Keratinocyte (primary cell): Measurements from ENCODE around the gene ANO7. TPM values are rescaled to one million over a fixed set of nuclear protein-coding genes. Genes with fewer than 3 reads are reported as not detected.

Source experiments
- DNase-seq: peaks from one replicate; pipeline ENCODE4 v3.0.0-alpha.2; 2011; ENCODE audit warnings: low read depth, missing footprints, low spot score
- FAIRE-seq: peaks from 2 replicates; lab custom pipeline; 2011; peaks lifted over from hg19 to GRCh38; lab: Jason Lieb, UNC
- H2AFZ ChIP-seq: 2 replicates; pipeline ENCODE4 v1.6.0; 2012; ENCODE audit warnings: low read length, control low read depth, inconsistent platforms; ENCODE audit not compliant: control insufficient read depth
- H3K27ac ChIP-seq: 2 replicates; pipeline ENCODE4 v1.5.1; 2011; ENCODE audit warnings: low read length; ENCODE audit not compliant: control insufficient read depth, insufficient read depth
- H3K27me3 ChIP-seq: 3 replicates; pipeline ENCODE4 v1.6.0; 2011; ENCODE audit warnings: low read length; ENCODE audit not compliant: control insufficient read depth, insufficient read depth; ENCODE audit errors: extremely low read depth
- H3K36me3 ChIP-seq, 2 experiments: 2 replicates in 1 of 2; 3 replicates in 1 of 2; pipeline ENCODE4 v1.5.1; 2011; ENCODE audit warnings: low read length in 2 of 2, mild to moderate bottlenecking in 1 of 2; ENCODE audit not compliant: control insufficient read depth in 2 of 2, insufficient read depth in 2 of 2; ENCODE audit errors: extremely low read depth in 1 of 2
- H3K4me1 ChIP-seq: 3 replicates; pipeline ENCODE4 v1.5.1; 2011; ENCODE audit warnings: low read length; ENCODE audit not compliant: control insufficient read depth, insufficient read depth; ENCODE audit errors: extremely low read depth
- H3K4me2 ChIP-seq: 3 replicates; pipeline ENCODE4 v1.6.0; 2011; ENCODE audit warnings: low read depth, low read length; ENCODE audit not compliant: control insufficient read depth, insufficient read depth; ENCODE audit errors: extremely low read depth
- H3K4me3 ChIP-seq, 3 experiments: fragments of 200-600 bp in 1 of 3; sonication (generic) in 1 of 3; 2 replicates in 2 of 3; 3 replicates in 1 of 3; pipeline ENCODE4 v1.5.1; 2011 to 2016; ENCODE audit warnings: low read length in 3 of 3, mild to moderate bottlenecking in 3 of 3, control low read depth in 2 of 3, inconsistent platforms in 1 of 3, low read depth in 1 of 3, mixed read lengths in 1 of 3, mixed run types in 1 of 3, moderate library complexity in 1 of 3; ENCODE audit not compliant: control insufficient read depth in 2 of 3, insufficient read depth in 2 of 3; ENCODE audit errors: extremely low read depth in 1 of 3
- H3K79me2 ChIP-seq: 2 replicates; pipeline ENCODE4 v1.6.0; 2012; ENCODE audit warnings: low read length; ENCODE audit not compliant: control insufficient read depth, insufficient read depth
- H3K9ac ChIP-seq: 3 replicates; pipeline ENCODE4 v1.6.0; 2011; ENCODE audit warnings: low read length; ENCODE audit not compliant: control insufficient read depth, insufficient read depth; ENCODE audit errors: extremely low read depth
- H3K9me1 ChIP-seq: 3 replicates; pipeline ENCODE4 v1.6.0; 2011; ENCODE audit warnings: low read length; ENCODE audit not compliant: control insufficient read depth, insufficient read depth; ENCODE audit errors: extremely low read depth
- H3K9me3 ChIP-seq: 2 replicates; pipeline ENCODE4 v1.5.1; 2012; ENCODE audit warnings: low read depth, low read length; ENCODE audit not compliant: control insufficient read depth
- H4K20me1 ChIP-seq: 3 replicates; pipeline ENCODE4 v1.6.0; 2011; ENCODE audit warnings: low read length; ENCODE audit not compliant: control insufficient read depth, insufficient read depth; ENCODE audit errors: extremely low read depth
- CTCF ChIP-seq, 3 experiments: IDR thresholded peaks in 1 of 3; conservative IDR thresholded peaks in 1 of 3; optimal IDR thresholded peaks in 1 of 3; 2 replicates in 2 of 3; 3 replicates in 1 of 3; pipeline versions ENCODE3 to v1.5.1; 2011; ENCODE audit warnings: low read length in 3 of 3, mild to moderate bottlenecking in 3 of 3, moderate library complexity in 2 of 3, control low read depth in 1 of 3, inconsistent platforms in 1 of 3; ENCODE audit not compliant: insufficient read depth in 2 of 3; ENCODE audit errors: extremely low read depth in 1 of 3
- EZH2 ChIP-seq: IDR thresholded peaks from one replicate; pipeline ENCODE4 v1.6.1; 2012; ENCODE audit warnings: inconsistent platforms, mild to moderate bottlenecking, low read length, moderate library complexity
- dilution Hi-C: fragments of 300-500 bp; cut with MboI; formaldehyde crosslinking; loops from one replicate; pipeline ENCODE4 v1.7.0; 2020; ENCODE audit warnings: low sequenced_read_pairs; ENCODE audit not compliant: extremely low pct_ligation_motif_present
- polyA plus RNA-seq, 5 experiments: library from polyadenylated mRNA; depleted of rRNA in 3 of 5; stranded (reverse) in 3 of 5; stranded (forward) in 1 of 5; unstranded in 1 of 5; fragments of >200 nt; gene quantifications; 1 replicate in 1 of 5; 2 replicates in 3 of 5; 3 replicates in 1 of 5; pipeline versions ENCODE4 v1.2.1 to v1.2.3, GENCODE V29; 2011 to 2012; ENCODE audit warnings: missing spikeins in 2 of 5, low read depth in 1 of 5, low replicate concordance in 1 of 5

The ANO7 gene
- polyA plus RNA-seq, 1 donor (not counting 4 experiments of a cell fraction or from before 2014, with no cell fraction given) = 0.14 TPM

- DNase-seq (no peak), FAIRE-seq (no peak)
- no peaks in the 10 kb centered on the region for H3K27me3 ChIP-seq
- no peaks in the 10 kb centered on the region for H3K9me3 ChIP-seq
- peaks cover 1% of the 10 kb centered on the region for H3K79me2 ChIP-seq
- H3K4me3 ChIP-seq = no peak overlapping the region
- dilution Hi-C loops = no loop called here
- no peak overlapping the region for H3K4me2 ChIP-seq
- peaks cover 30 to 31% of the 10 kb centered on the region in 2 experiments for H3K36me3 ChIP-seq
- H2AFZ ChIP-seq = no peak overlapping the region
- H4K20me1 ChIP-seq = peaks cover 3% of the 10 kb centered on the region
- H3K9me1 ChIP-seq = no peaks in the 10 kb centered on the region
- H3K4me1 ChIP-seq = no peaks in the 10 kb centered on the region
- H3K9ac ChIP-seq = no peak overlapping the region
- TF ChIP-seq EZH2 (no peak), CTCF (optimal IDR thresholded peaks at IDR 0.05 in 1 of 3, IDR thresholded peaks at IDR 0.05 in 1 of 3, conservative IDR thresholded peaks at IDR 0.05 in 1 of 3; ENCODE audit: extremely low read depth in 1 of 3, insufficient read depth in 2 of 3, low read length in 3 of 3) (no peak)
- H3K27ac ChIP-seq = no peak overlapping the region
Measured at GRCh38 chr2:241157841-241158545, 30.5 kb upstream of the ANO7 start.

GRCh38 chr2:241158546-241158900 lies 30.0 kb upstream of the ANO7 start:
- H4K20me1 ChIP-seq = peaks cover 3% of the 10 kb centered on the region
- H3K27me3 ChIP-seq = no peaks in the 10 kb centered on the region
- DNase-seq (no peak), FAIRE-seq (no peak)
- no peak for TF ChIP-seq EZH2
- no peak for TF ChIP-seq CTCF (optimal IDR thresholded peaks at IDR 0.05 in 1 of 3, IDR thresholded peaks at IDR 0.05 in 1 of 3, conservative IDR thresholded peaks at IDR 0.05 in 1 of 3; ENCODE audit: extremely low read depth in 1 of 3, insufficient read depth in 2 of 3, low read length in 3 of 3)
- H3K36me3 ChIP-seq = peaks cover 31% of the 10 kb centered on the region in 2 experiments
- no peaks in the 10 kb centered on the region for H3K9me3 ChIP-seq
- dilution Hi-C loops = no loop called here
- peaks cover under 1% of the 10 kb centered on the region for H3K79me2 ChIP-seq
- no peak overlapping the region for H2AFZ ChIP-seq
- no peak overlapping the region for H3K4me3 ChIP-seq
- H3K9me1 ChIP-seq = no peaks in the 10 kb centered on the region
- H3K27ac ChIP-seq = no peak overlapping the region
- no peak overlapping the region for H3K4me2 ChIP-seq
- no peak overlapping the region for H3K9ac ChIP-seq
- H3K4me1 ChIP-seq = no peaks in the 10 kb centered on the region
